HepG2 (cell line): ENCODE measurements around the gene WLS. TPM values are rescaled to one million over a fixed set of nuclear protein-coding genes. Genes with fewer than 3 reads are reported as not detected.

Experiments
- ATAC-seq: fragments of 200-7000 bp; cut with Tn5 transposase; 3 replicates; pipeline ENCODE4 v1.9.1; 2020; ENCODE audit warnings: mild to moderate bottlenecking, moderate library complexity
- BruUV-seq: library from RNA; stranded (reverse); fragments of 400-500 nt; replicated peaks from 2 replicates; lab custom pipeline; 2021; lab: Mats Ljungman, UMichigan
- CTCF ChIA-PET: fragments of 300-600 bp; formaldehyde crosslinking; extraction: SDS; loops from one replicate; lab custom pipeline; 2021; ENCODE audit warnings: low total read pairs, inconsistent platforms, low intra/inter-chr PET ratio; lab: Yijun Ruan, JAX
- POLR2A ChIA-PET: fragments of 350-600 bp; sonication (Branson Sonifier 250); formaldehyde crosslinking; loops from one replicate; lab custom pipeline; 2020; ENCODE audit warnings: antibody characterized with exemption, inconsistent platforms; lab: Yijun Ruan, JAX
- DNase-seq: peaks from one replicate; pipeline ENCODE4 v3.0.0-alpha.2; 2015; ENCODE audit warnings: low spot score
- FAIRE-seq: peaks from 3 replicates; lab custom pipeline; 2011; peaks lifted over from hg19 to GRCh38; lab: Jason Lieb, UNC
- H2AFZ ChIP-seq: one replicate; pipeline ENCODE4 v1.6.1; 2011; ENCODE audit warnings: low read length, inconsistent platforms
- H3K27ac ChIP-seq: fragments of 300-600 bp; 3 replicates; pipeline ENCODE4 v1.8.0; 2011; ENCODE audit warnings: mixed run types, mild to moderate bottlenecking, mixed read lengths, low read length, inconsistent platforms; ENCODE audit not compliant: insufficient read depth; ENCODE audit errors: extremely low read length
- H3K27me3 ChIP-seq, 2 experiments: fragments of 200-600 bp in 1 of 2; 2 replicates in 1 of 2; 3 replicates in 1 of 2; pipeline versions ENCODE4 v1.6.0 to v1.8.0; 2011; ENCODE audit warnings: low read length in 2 of 2, mild to moderate bottlenecking in 2 of 2, moderate library complexity in 2 of 2, inconsistent platforms in 1 of 2; ENCODE audit not compliant: insufficient read depth in 2 of 2, control insufficient read depth in 1 of 2
- H3K36me3 ChIP-seq, 2 experiments: fragments of 200-600 bp in 1 of 2; replicated peaks in 1 of 2; 2 replicates in 1 of 2; 3 replicates in 1 of 2; pipeline versions ENCODE4 v1.5.1 to v1.8.0; 2011; ENCODE audit warnings: low read length in 2 of 2, inconsistent platforms in 1 of 2; ENCODE audit not compliant: insufficient read depth in 2 of 2, control insufficient read depth in 1 of 2
- H3K4me1 ChIP-seq: 2 replicates; pipeline ENCODE4 v1.5.1; 2012; ENCODE audit warnings: low read length, inconsistent platforms; ENCODE audit not compliant: insufficient read depth
- H3K4me2 ChIP-seq: 2 replicates; pipeline ENCODE4 v1.6.0; 2011; ENCODE audit warnings: low read depth, low read length, inconsistent platforms
- H3K4me3 ChIP-seq, 3 experiments: fragments of 200-600 bp in 1 of 3; sonication (generic), shearing (Covaris generic) in 1 of 3; replicated peaks in 1 of 3; 2 replicates each; pipeline ENCODE4 v1.5.1; 2011 to 2016; ENCODE audit warnings: low read length in 3 of 3, inconsistent platforms in 2 of 3, low read depth in 2 of 3, mild to moderate bottlenecking in 2 of 3, control low read depth in 1 of 3, mixed read lengths in 1 of 3; ENCODE audit not compliant: insufficient read depth in 1 of 3
- H3K79me2 ChIP-seq: one replicate; pipeline ENCODE4 v1.6.1; 2011; ENCODE audit warnings: low read length, inconsistent platforms; ENCODE audit not compliant: insufficient read depth
- H3K9ac ChIP-seq: 2 replicates; pipeline ENCODE4 v1.6.0; 2011; ENCODE audit warnings: mild to moderate bottlenecking, low read depth, low read length, inconsistent platforms; ENCODE audit not compliant: insufficient read depth
- H3K9me3 ChIP-seq: 2 replicates; pipeline ENCODE4 v1.5.1; 2012; ENCODE audit warnings: mild to moderate bottlenecking, low read length
- H4K20me1 ChIP-seq: 2 replicates; pipeline ENCODE4 v1.6.0; 2011; ENCODE audit warnings: inconsistent platforms, mild to moderate bottlenecking, low read length, moderate library complexity; ENCODE audit not compliant: insufficient read depth
- EZH2 ChIP-seq: conservative IDR thresholded peaks from 2 replicates; pipeline ENCODE4 v1.6.1; 2012; ENCODE audit warnings: mild to moderate bottlenecking, low read depth, low read length, moderate library complexity
- FOXP4 ChIP-seq: sonication (generic); formaldehyde crosslinking; IDR thresholded peaks from 2 replicates; pipeline ENCODE4 v1.4.0; 2020; ENCODE audit warnings: missing genetic modification reagents
- NCOR1 ChIP-seq: fragments of 200-600 bp; sonication (generic); IDR thresholded peaks from 2 replicates; pipeline ENCODE4 v1.7.0; 2017; ENCODE audit warnings: antibody characterized with exemption, low read length, borderline replicate concordance
- POLR2AphosphoS5 ChIP-seq: IDR thresholded peaks from 2 replicates; pipeline ENCODE4 v1.6.1; 2012; ENCODE audit warnings: low read depth, low read length
- SRSF9 ChIP-seq: fragments of 200-400 bp; formaldehyde crosslinking; IDR thresholded peaks from 2 replicates; pipeline ENCODE4 v1.6.1; 2018; ENCODE audit warnings: borderline replicate concordance, mild to moderate bottlenecking, low read depth, low read length; ENCODE audit not compliant: insufficient read depth, poor library complexity, severe bottlenecking
- ZNF142 ChIP-seq: sonication (generic); formaldehyde crosslinking; IDR thresholded peaks from 2 replicates; pipeline ENCODE4 v1.4.0; 2020; ENCODE audit warnings: missing genetic modification reagents
- ZNF609 ChIP-seq: sonication (generic); formaldehyde crosslinking; IDR thresholded peaks from 2 replicates; pipeline ENCODE4 v1.4.0; 2020; ENCODE audit warnings: mild to moderate bottlenecking, missing genetic modification reagents, borderline replicate concordance
- WGBS: methylation state at CpG from one replicate; pipeline ENCODE4 v1.1.6; 2017; ENCODE audit warnings: low lambda C conversion rate; 5-methylcytosine and 5-hydroxymethylcytosine counted together
- in situ Hi-C: cut with HindIII; loops from 2 replicates; pipeline ENCODE4 v1.10.0; 2017; ENCODE audit warnings: low pct_unique_long_range_greater_than_20kb; ENCODE audit not compliant: extremely low pct_ligation_motif_present
- intact Hi-C: fragments of 100-400 bp; cut with micrococcal nuclease; formaldehyde crosslinking; loops from one replicate; pipeline ENCODE4 v1.10.0; 2022; ENCODE audit not compliant: unreplicated experiment
- polyA plus RNA-seq, 8 experiments: library from polyadenylated mRNA; depleted of rRNA in 3 of 8; stranded (reverse) in 7 of 8; unstranded in 1 of 8; fragments of >200 nt; fragmentation: Illumina TruSeq in 4 of 8; extraction: Trizol in 4 of 8; gene quantifications; 2 replicates each; pipeline versions ENCODE4 v1.2.1 to v1.2.3, GENCODE V29; 2011 to 2016; ENCODE audit warnings: low read depth in 4 of 8, missing spikeins in 1 of 8, mixed read lengths in 1 of 8; ENCODE audit not compliant: insufficient read depth in 1 of 8
- total RNA-seq, 5 experiments: library from RNA; depleted of rRNA; stranded (reverse); fragments of >200 nt; fragmentation: Illumina TruSeq; extraction: Trizol; gene quantifications; 2 replicates each; pipeline ENCODE4 v1.2.3, GENCODE V29; 2016; ENCODE audit warnings: low read depth in 1 of 5

The WLS gene
- total and polyA plus RNA-seq, 2 of the 13 experiments (the other 11 are each of a cell fraction or from before 2014, with no cell fraction given) = not detected

- FAIRE-seq (no peak), ATAC-seq (no peak), DNase-seq (no peak)
- no peaks in the 10 kb centered on the region for H3K9me3 ChIP-seq
- H3K4me1 ChIP-seq = no peaks in the 10 kb centered on the region
- POLR2A ChIA-PET = no interaction called here
- in situ Hi-C loops (loop anchor here (10.0 kb wide), 1 partner anchor 55 kb away; no protein-coding TSS in a partner anchor), intact Hi-C loops (no loop called here)
- H3K36me3 ChIP-seq = no peaks in the 10 kb centered on the region
- no peaks in the 10 kb centered on the region for H4K20me1 ChIP-seq
- no TSS peak for BruUV-seq
- no peak overlapping the region for H3K27ac ChIP-seq
- CTCF ChIA-PET = no interaction called here
- no peak overlapping the region for H3K9ac ChIP-seq
- H3K27me3 ChIP-seq = peaks cover 1 to 30% of the 10 kb centered on the region in 2 experiments; a peak in 3 of 5 replicates
- H3K79me2 ChIP-seq = no peaks in the 10 kb centered on the region
- no peak overlapping the region for H2AFZ ChIP-seq
- WGBS = 60% methylated on average over 7 of the region's 7 CpGs
- no peak overlapping the region for H3K4me3 ChIP-seq
- H3K4me2 ChIP-seq = no peak overlapping the region
- TF ChIP-seq POLR2AphosphoS5 = no peak
- TF ChIP-seq NCOR1 = no peak
- no peak for TF ChIP-seq SRSF9
- no peak for TF ChIP-seq ZNF142 (CRISPR knock-in tag)
- no peak for TF ChIP-seq ZNF609 (CRISPR knock-in tag)
- TF ChIP-seq EZH2 = no peak
- no peak for TF ChIP-seq FOXP4 (CRISPR knock-in tag)
Observed at GRCh38 chr1:68229650-68230483, 2.5 kb downstream of the WLS start.
